CD4-positive, CD25-positive, alpha-beta regulatory T cell (primary cell): ENCODE results near the gene RBM15B. TPM values are rescaled to one million over a fixed set of nuclear protein-coding genes. Genes with fewer than 3 reads are reported as not detected.

Experiments used
- ATAC-seq, 2 donors: fragments of 150-1000 bp; cut with Tn5 transposase; one replicate each; pipeline ENCODE4 v1.10.0; 2021; ENCODE audit warnings: low read depth in 2 of 2, moderate number of reproducible peaks in 2 of 2, moderate library complexity in 1 of 2
- DNase-seq, 3 donors: peaks; one replicate each; pipeline versions ENCODE4 v3.0.0 to v3.0.0-alpha.2; 2012 to 2022; ENCODE audit warnings: mixed read lengths in 1 of 3
- H3K27ac ChIP-seq: one replicate; pipeline ENCODE4 v1.7.0; 2013; ENCODE audit warnings: mild to moderate bottlenecking, low read length; ENCODE audit not compliant: insufficient read depth, poor library complexity, severe bottlenecking
- H3K27me3 ChIP-seq: one replicate; pipeline ENCODE4 v1.7.0; 2013; ENCODE audit warnings: low read length; ENCODE audit not compliant: control insufficient read depth, insufficient read depth
- H3K36me3 ChIP-seq: one replicate; pipeline ENCODE4 v1.7.0; 2013; ENCODE audit warnings: mild to moderate bottlenecking, low read length, moderate library complexity; ENCODE audit not compliant: control insufficient read depth, insufficient read depth
- H3K4me1 ChIP-seq: 2 replicates; pipeline ENCODE4 v1.7.0; 2013; ENCODE audit warnings: mild to moderate bottlenecking, low read length; ENCODE audit not compliant: insufficient read depth, control insufficient read depth, poor library complexity, severe bottlenecking
- H3K4me3 ChIP-seq: one replicate; pipeline ENCODE4 v1.7.0; 2013; ENCODE audit warnings: low read depth, mild to moderate bottlenecking, low read length, moderate library complexity
- H3K9me3 ChIP-seq, 2 experiments: 1 replicate in 1 of 2; 2 replicates in 1 of 2; pipeline ENCODE4 v1.7.0; 2013; ENCODE audit warnings: low read length in 2 of 2, mild to moderate bottlenecking in 1 of 2, moderate library complexity in 1 of 2; ENCODE audit not compliant: control insufficient read depth in 2 of 2
- H3K27ac Mint-ChIP-seq, 3 donors: one replicate each; pipeline ENCODE4 v1.8.0; 2020 to 2022; ENCODE audit warnings: mild to moderate bottlenecking in 3 of 3, mixed read lengths in 3 of 3, moderate library complexity in 2 of 3
- H3K27me3 Mint-ChIP-seq: one replicate; pipeline ENCODE4 v1.8.0; 2022; ENCODE audit warnings: mild to moderate bottlenecking, mixed read lengths
- H3K36me3 Mint-ChIP-seq: one replicate; pipeline ENCODE4 v1.8.0; 2020; ENCODE audit warnings: mixed read lengths
- H3K4me1 Mint-ChIP-seq, 4 donors: one replicate each; pipeline ENCODE4 v1.8.0; 2020 to 2022; ENCODE audit warnings: mixed read lengths in 4 of 4, mild to moderate bottlenecking in 1 of 4
- H3K4me3 Mint-ChIP-seq, 4 donors: one replicate each; pipeline ENCODE4 v1.8.0; 2020 to 2022; ENCODE audit warnings: mild to moderate bottlenecking in 4 of 4, mixed read lengths in 4 of 4, moderate library complexity in 3 of 4
- H3K9me3 Mint-ChIP-seq, 7 donors: one replicate each; pipeline ENCODE4 v1.8.0; 2020 to 2022; ENCODE audit warnings: mixed read lengths in 7 of 7, mild to moderate bottlenecking in 3 of 7, moderate library complexity in 2 of 7
- polyA plus RNA-seq, 4 donors: library from polyadenylated mRNA; unstranded; fragments of 300-500 nt; fragmentation: Illumina TruSeq; gene quantifications; one replicate each; pipeline ENCODE4 v1.2.3, GENCODE V29; 2021
- total RNA-seq: library from RNA; stranded (reverse); gene quantifications from one replicate; pipeline ENCODE4 v1.2.3, GENCODE V29; 2022

Gene RBM15B
- total and polyA plus RNA-seq, 5 donors from 2014 or later: 10.1 to 28.4 (median 13.2) TPM

GRCh38 chr3:51354731-51355615 lies 36.1 kb upstream of the RBM15B start:
- DNase-seq (no peak), ATAC-seq (no peak)
- Mint-ChIP-seq H3K27me3 (peaks cover 5% of the 10 kb centered on the region), H3K4me3 (no peak overlapping the region), H3K27ac (no peak overlapping the region), H3K4me1 (no peaks in the 10 kb centered on the region), H3K36me3 (no peaks in the 10 kb centered on the region), H3K9me3 (no peaks in the 10 kb centered on the region)
- no peaks in the 10 kb centered on the region for H3K4me1 ChIP-seq
- H3K27ac ChIP-seq: no peak overlapping the region
- H3K27me3 ChIP-seq: no peaks in the 10 kb centered on the region
- no peak overlapping the region for H3K4me3 ChIP-seq
- no peaks in the 10 kb centered on the region for H3K36me3 ChIP-seq
- H3K9me3 ChIP-seq: no peaks in the 10 kb centered on the region

- Mint-ChIP-seq H3K9me3 (no peaks in the 10 kb centered on the region), H3K4me1 (no peaks in the 10 kb centered on the region)
Measured at GRCh38 chr3:51355891-51356578, 35.0 kb upstream of the RBM15B start.

GRCh38 chr3:51357856-51358255 lies 33.2 kb upstream of the RBM15B start:
- Mint-ChIP-seq H3K27me3 (peaks cover 5% of the 10 kb centered on the region), H3K4me3 (no peak overlapping the region), H3K36me3 (no peaks in the 10 kb centered on the region), H3K4me1 (no peaks in the 10 kb centered on the region), H3K27ac (no peak overlapping the region), H3K9me3 (no peaks in the 10 kb centered on the region)
- ATAC-seq (no peak), DNase-seq (no peak)
- Histone ChIP-seq H3K27me3 (no peaks in the 10 kb centered on the region), H3K27ac (no peak overlapping the region), H3K9me3 (no peaks in the 10 kb centered on the region), H3K36me3 (no peaks in the 10 kb centered on the region), H3K4me3 (no peak overlapping the region), H3K4me1 (no peaks in the 10 kb centered on the region)

More at GRCh38 chr3:51355891-51356578, 35.0 kb upstream of the RBM15B start:
- DNase-seq (no peak), ATAC-seq (no peak)
- H3K9me3 ChIP-seq: no peaks in the 10 kb centered on the region
- H3K27me3 ChIP-seq: no peaks in the 10 kb centered on the region
- Mint-ChIP-seq H3K36me3 (no peaks in the 10 kb centered on the region), H3K27ac (no peak overlapping the region), H3K27me3 (peaks cover 5% of the 10 kb centered on the region), H3K4me3 (no peak overlapping the region)
- no peaks in the 10 kb centered on the region for H3K4me1 ChIP-seq
- no peak overlapping the region for H3K4me3 ChIP-seq
- no peaks in the 10 kb centered on the region for H3K36me3 ChIP-seq
- no peak overlapping the region for H3K27ac ChIP-seq

- H3K4me1 ChIP-seq: no peaks in the 10 kb centered on the region
- Mint-ChIP-seq H3K27me3 (peaks cover 5% of the 10 kb centered on the region), H3K36me3 (no peaks in the 10 kb centered on the region), H3K4me3 (no peak overlapping the region), H3K9me3 (peaks cover 0 to 3% (median 0%) of the 10 kb centered on the region in 7 donors), H3K27ac (no peak overlapping the region), H3K4me1 (no peaks in the 10 kb centered on the region)
- DNase-seq (no peak), ATAC-seq (no peak)
- no peaks in the 10 kb centered on the region for H3K9me3 ChIP-seq
- H3K27ac ChIP-seq: no peak overlapping the region
- no peaks in the 10 kb centered on the region for H3K27me3 ChIP-seq
- H3K4me3 ChIP-seq: no peak overlapping the region
- H3K36me3 ChIP-seq: no peaks in the 10 kb centered on the region
Measured at GRCh38 chr3:51358981-51359380, 32.1 kb upstream of the RBM15B start.

- H3K36me3 Mint-ChIP-seq: no peaks in the 10 kb centered on the region
- H3K27ac Mint-ChIP-seq: no peak overlapping the region
- no peaks in the 10 kb centered on the region for H3K36me3 ChIP-seq
- DNase-seq (no peak), ATAC-seq (no peak)
- H3K9me3 ChIP-seq: no peaks in the 10 kb centered on the region
- peaks cover 0 to 3% (median 0%) of the 10 kb centered on the region in 7 donors for H3K9me3 Mint-ChIP-seq
- H3K4me3 Mint-ChIP-seq: no peak overlapping the region
- no peaks in the 10 kb centered on the region for H3K4me1 ChIP-seq
- peaks cover 7% of the 10 kb centered on the region for H3K27me3 Mint-ChIP-seq
- H3K27me3 ChIP-seq: no peaks in the 10 kb centered on the region
- H3K4me1 Mint-ChIP-seq: no peaks in the 10 kb centered on the region
- H3K27ac ChIP-seq: no peak overlapping the region
- no peak overlapping the region for H3K4me3 ChIP-seq
Measured at GRCh38 chr3:51360806-51361205, 30.3 kb upstream of the RBM15B start.

- no peaks in the 10 kb centered on the region for H3K9me3 ChIP-seq
- Mint-ChIP-seq H3K27ac (no peak overlapping the region), H3K9me3 (peaks cover 0 to 4% (median 0%) of the 10 kb centered on the region in 7 donors), H3K27me3 (peaks cover 9% of the 10 kb centered on the region), H3K36me3 (no peaks in the 10 kb centered on the region), H3K4me3 (no peak overlapping the region), H3K4me1 (no peaks in the 10 kb centered on the region)
- H3K36me3 ChIP-seq: no peaks in the 10 kb centered on the region
- no peak overlapping the region for H3K27ac ChIP-seq
- no peak for DNase-seq
- no peaks in the 10 kb centered on the region for H3K4me1 ChIP-seq
- no peak overlapping the region for H3K4me3 ChIP-seq
- no peak for ATAC-seq
- no peaks in the 10 kb centered on the region for H3K27me3 ChIP-seq
Measured at GRCh38 chr3:51361746-51362145, 29.3 kb upstream of the RBM15B start.

- no peaks in the 10 kb centered on the region for H3K27me3 ChIP-seq
- no peak overlapping the region for H3K27ac Mint-ChIP-seq
- ATAC-seq: no peak
- no peaks in the 10 kb centered on the region for H3K9me3 ChIP-seq
- DNase-seq: no peak
- no peak overlapping the region for H3K4me3 Mint-ChIP-seq
- H3K9me3 Mint-ChIP-seq: peaks cover 0 to 4% (median 0%) of the 10 kb centered on the region in 7 donors
- H3K27me3 Mint-ChIP-seq: peaks cover 9% of the 10 kb centered on the region
- H3K4me3 ChIP-seq: no peak overlapping the region
- H3K27ac ChIP-seq: no peak overlapping the region
- no peaks in the 10 kb centered on the region for H3K36me3 ChIP-seq
- no peaks in the 10 kb centered on the region for H3K4me1 Mint-ChIP-seq
- H3K4me1 ChIP-seq: no peaks in the 10 kb centered on the region
- no peaks in the 10 kb centered on the region for H3K36me3 Mint-ChIP-seq
Measured at GRCh38 chr3:51362476-51362875, 28.6 kb upstream of the RBM15B start.
